Common myeloid progenitor, CD34-positive (primary cell): Measurements from ENCODE around the gene ZFPM1.

Experiments used
- CTCF ChIA-PET: fragments of 350-600 bp; sonication (Branson Sonifier 250); formaldehyde crosslinking; loops from one replicate; lab custom pipeline; 2021; ENCODE audit warnings: antibody characterized with exemption; lab: Charles Lee
- POLR2A ChIA-PET: fragments of 350-600 bp; sonication (Branson Sonifier 250); formaldehyde crosslinking; loops from one replicate; lab custom pipeline; 2021; ENCODE audit warnings: antibody characterized with exemption; lab: Charles Lee
- DNase-seq, 3 donors: peaks; one replicate each; pipeline versions ENCODE4 v3.0.0 to v3.0.0-alpha.2; 2013
- H3K27ac ChIP-seq, 2 experiments: 1 replicate in 1 of 2; 2 replicates in 1 of 2; pipeline ENCODE4 v1.7.0; 2013; ENCODE audit warnings: inconsistent platforms in 2 of 2, low read length in 2 of 2, mild to moderate bottlenecking in 2 of 2, low read depth in 1 of 2, moderate library complexity in 1 of 2; ENCODE audit not compliant: severe bottlenecking in 2 of 2, insufficient read depth in 1 of 2, poor library complexity in 1 of 2
- H3K27me3 ChIP-seq, 5 experiments: replicated peaks in 2 of 5; 1 replicate in 3 of 5; 2 replicates in 2 of 5; pipeline versions ENCODE4 v1.6.1 to v1.7.0; 2013; ENCODE audit warnings: low read length in 4 of 5, mild to moderate bottlenecking in 2 of 5, moderate library complexity in 2 of 5, inconsistent platforms in 1 of 5; ENCODE audit not compliant: insufficient read depth in 5 of 5, control insufficient read depth in 4 of 5
- H3K36me3 ChIP-seq, 4 experiments: 1 replicate in 2 of 4; 2 replicates in 2 of 4; pipeline versions ENCODE4 v1.6.1 to v1.7.0; 2013; ENCODE audit warnings: low read length in 3 of 4, control low read depth in 1 of 4, mild to moderate bottlenecking in 1 of 4; ENCODE audit not compliant: control insufficient read depth in 4 of 4, insufficient read depth in 4 of 4
- H3K4me1 ChIP-seq, 4 experiments: 1 replicate in 3 of 4; 2 replicates in 1 of 4; pipeline versions ENCODE4 v1.6.1 to v1.7.1; 2013; ENCODE audit warnings: low read length in 3 of 4, mild to moderate bottlenecking in 3 of 4, control low read depth in 1 of 4, inconsistent platforms in 1 of 4, moderate library complexity in 1 of 4; ENCODE audit not compliant: control insufficient read depth in 4 of 4, insufficient read depth in 4 of 4; ENCODE audit errors: control extremely low read depth in 1 of 4
- H3K4me3 ChIP-seq, 7 experiments: 1 replicate in 4 of 7; 2 replicates in 3 of 7; pipeline versions ENCODE4 v1.5.1 to v1.7.0; 2013; ENCODE audit warnings: mild to moderate bottlenecking in 7 of 7, low read length in 6 of 7, moderate library complexity in 6 of 7, inconsistent platforms in 2 of 7, low read depth in 2 of 7, control low read depth in 1 of 7; ENCODE audit not compliant: insufficient read depth in 4 of 7, control insufficient read depth in 1 of 7; ENCODE audit errors: extremely low read depth in 1 of 7
- H3K9me3 ChIP-seq, 5 experiments: 1 replicate in 4 of 5; 2 replicates in 1 of 5; pipeline versions ENCODE4 v1.6.1 to v1.7.1; 2013; ENCODE audit warnings: low read length in 4 of 5, mild to moderate bottlenecking in 2 of 5, inconsistent platforms in 1 of 5, low read depth in 1 of 5, moderate library complexity in 1 of 5; ENCODE audit not compliant: control insufficient read depth in 4 of 5, insufficient read depth in 2 of 5; ENCODE audit errors: control extremely low read depth in 1 of 5
- WGBS: methylation state at CpG from one replicate; pipeline ENCODE4 v1.1.5; 2013; ENCODE audit not compliant: insufficient coverage; 5-methylcytosine and 5-hydroxymethylcytosine counted together

Gene ZFPM1

DNA sequence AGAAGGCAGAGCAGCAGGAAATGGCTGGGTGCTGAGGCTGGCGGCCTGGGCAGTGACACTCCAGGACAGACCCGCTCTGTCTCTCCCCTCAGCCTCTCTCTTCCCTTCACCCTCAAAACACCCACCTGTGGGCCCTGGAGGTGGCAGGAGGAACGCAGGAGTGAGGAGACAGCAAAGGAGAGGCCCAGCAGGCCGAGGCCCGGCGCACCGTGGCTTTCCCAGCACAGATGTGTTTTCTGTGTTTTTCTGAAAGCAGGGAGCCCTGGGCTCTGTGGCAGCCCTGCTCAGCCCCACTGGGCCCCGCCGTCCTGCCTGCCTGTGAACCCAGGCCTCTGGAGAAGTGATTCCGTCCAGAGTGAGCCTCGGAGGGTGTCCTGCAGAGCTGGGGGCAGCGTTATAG lies 39.8 kb upstream of the ZFPM1 start:
- no peaks in the 10 kb centered on the region for H3K36me3 ChIP-seq
- CTCF ChIA-PET, result interaction anchor here (1.3 kb wide), 1 partner anchor 24 kb away, joined by 4 read pairs; no protein-coding TSS in a partner anchor
- POLR2A ChIA-PET, result no interaction called here
- peaks cover 0 to 11% (median 0%) of the 10 kb centered on the region in 4 experiments for H3K4me1 ChIP-seq
- H3K9me3 ChIP-seq, result no peaks in the 10 kb centered on the region
- DNase-seq, result no peak
- no peak overlapping the region for H3K4me3 ChIP-seq
- no peak overlapping the region for H3K27ac ChIP-seq
- no peaks in the 10 kb centered on the region for H3K27me3 ChIP-seq
- WGBS, result 93% methylated on average over 6 of the region's 12 CpGs

DNA sequence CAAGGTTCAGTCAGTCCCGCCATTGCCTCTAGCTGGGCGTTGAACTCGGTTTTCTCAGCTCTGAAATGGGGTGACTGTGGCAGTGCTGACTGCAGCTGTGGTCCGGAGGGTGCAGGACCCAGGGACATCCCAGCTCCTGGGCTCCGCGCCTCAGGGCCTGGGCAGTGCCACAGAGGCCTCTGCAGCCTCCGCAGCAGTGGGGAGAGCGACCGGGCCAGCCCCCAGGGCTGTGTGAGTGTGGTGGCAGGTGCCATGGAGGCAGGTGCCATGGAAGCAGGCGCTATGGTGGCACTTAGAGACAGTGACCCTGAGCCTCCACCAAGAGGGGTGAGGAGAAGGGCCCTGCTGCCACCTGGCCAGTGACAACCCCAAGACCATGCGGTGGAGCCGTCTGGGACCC lies 39.4 kb upstream of the ZFPM1 start:
- Histone ChIP-seq H3K4me1 (peaks cover 0 to 7% (median 0%) of the 10 kb centered on the region in 4 experiments), H3K27ac (no peak overlapping the region), H3K27me3 (no peaks in the 10 kb centered on the region), H3K36me3 (no peaks in the 10 kb centered on the region), H3K4me3 (no peak overlapping the region), H3K9me3 (no peaks in the 10 kb centered on the region)
- DNase-seq, result no peak
- ChIA-PET POLR2A (no interaction called here), CTCF (interaction anchor here (1.3 kb wide), 1 partner anchor 24 kb away, joined by 4 read pairs; no protein-coding TSS in a partner anchor)
- WGBS, result 100% methylated on average over 9 of the region's 12 CpGs

DNA sequence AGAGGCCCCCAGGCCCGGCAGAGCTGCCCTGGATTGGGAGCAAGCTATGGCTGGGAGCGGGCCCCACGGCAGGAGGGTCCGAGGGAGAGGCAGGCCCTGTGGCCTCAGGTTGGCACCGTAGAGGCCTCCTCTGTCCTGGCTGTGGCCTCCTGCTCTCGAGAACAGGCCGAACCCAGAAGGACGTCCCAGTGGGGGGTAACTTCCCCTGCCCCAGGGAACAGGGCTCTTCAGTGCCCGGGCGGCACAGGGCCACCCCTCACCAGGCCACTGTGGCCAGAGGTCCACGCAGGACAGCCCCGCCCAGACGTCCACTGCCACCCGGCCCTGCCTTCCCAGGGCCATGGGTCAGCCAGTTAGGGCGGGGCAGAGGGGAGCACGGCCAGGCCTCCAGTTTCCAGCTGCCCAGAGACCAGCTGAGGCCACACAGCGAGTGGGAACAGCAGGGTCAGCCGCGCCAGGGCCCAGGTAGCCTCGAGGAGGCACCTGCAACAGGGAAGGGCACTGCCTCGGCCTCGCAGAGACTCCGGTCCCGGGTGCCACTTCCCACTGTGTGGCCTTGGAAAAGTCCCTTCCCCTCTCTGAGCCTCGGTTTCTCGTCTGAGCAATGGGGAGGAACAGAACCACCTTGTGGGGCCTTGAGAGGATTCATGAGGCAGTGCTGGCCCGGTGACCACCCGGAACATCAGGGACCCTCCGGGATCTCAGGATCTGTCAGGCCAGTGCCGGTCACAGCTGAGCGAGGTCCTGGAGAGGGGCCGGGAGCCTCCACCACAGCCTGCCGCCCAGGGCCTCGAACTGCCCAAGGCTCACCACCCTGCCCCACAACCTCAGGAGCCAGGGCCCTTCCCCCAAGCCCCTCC lies 38.3 kb upstream of the ZFPM1 start:
- WGBS, result 95% methylated on average over 27 of the region's 34 CpGs
- no peaks in the 10 kb centered on the region for H3K4me1 ChIP-seq
- H3K36me3 ChIP-seq, result no peaks in the 10 kb centered on the region
- ChIA-PET POLR2A (no interaction called here), CTCF (interaction anchor here (1.8 kb wide), 1 partner anchor 23 kb away, joined by 4 read pairs; no protein-coding TSS in a partner anchor)
- no peak for DNase-seq
- no peaks in the 10 kb centered on the region for H3K27me3 ChIP-seq
- no peak overlapping the region for H3K27ac ChIP-seq
- no peak overlapping the region for H3K4me3 ChIP-seq
- H3K9me3 ChIP-seq, result no peaks in the 10 kb centered on the region

DNA sequence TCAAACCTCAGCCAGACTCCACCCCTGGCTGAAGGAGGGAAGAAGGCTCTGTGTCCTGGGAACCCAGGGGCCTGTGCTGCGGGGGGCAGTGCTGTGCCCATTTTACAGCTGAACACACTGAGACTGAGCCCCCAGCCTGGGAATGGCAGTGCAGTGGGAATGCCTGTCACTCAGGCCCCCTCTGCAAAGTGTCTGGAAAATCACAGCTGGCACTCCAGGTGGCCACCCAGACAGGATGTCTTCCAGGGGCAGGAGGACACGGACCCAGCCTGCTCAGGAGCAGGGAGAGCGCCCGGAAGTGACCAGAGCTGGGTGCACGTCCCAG lies 37.7 kb upstream of the ZFPM1 start:
- ChIA-PET CTCF (interaction anchor here (1.0 to 1.8 kb wide), 2 partner anchors 22 to 148 kb away, joined by 3 to 4 read pairs; no protein-coding TSS in a partner anchor), POLR2A (no interaction called here)
- WGBS, result 100% methylated on average over 5 of the region's 5 CpGs

DNA sequence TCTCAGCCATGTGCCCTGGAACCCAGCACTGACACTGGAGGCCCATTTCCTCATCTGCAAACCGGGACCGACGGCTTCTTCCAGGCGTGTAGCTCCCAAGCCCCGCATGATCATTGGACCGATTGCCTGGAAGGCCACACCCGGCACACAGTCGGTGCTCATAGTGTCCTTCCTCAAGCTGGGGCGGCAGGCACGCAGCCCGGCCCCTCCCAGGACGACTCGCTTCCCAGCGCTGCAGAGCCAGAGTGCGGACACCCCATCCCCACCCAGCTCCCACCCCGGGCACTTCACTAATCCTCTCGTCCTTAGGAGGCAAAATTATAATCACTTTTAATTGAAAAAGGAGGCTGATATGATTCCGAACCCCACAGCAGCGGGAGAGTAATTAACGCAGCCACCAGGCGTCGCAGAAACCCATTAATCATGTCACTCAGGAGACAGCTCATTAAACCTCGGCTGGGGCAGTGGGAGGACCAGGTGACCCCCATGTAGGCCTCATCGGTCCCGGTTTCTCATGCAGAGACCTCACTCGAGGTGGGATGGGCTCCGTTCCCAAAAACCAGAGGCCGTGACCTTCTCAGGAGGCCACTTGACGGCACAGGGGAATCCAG lies 37.3 kb upstream of the ZFPM1 start:
- Histone ChIP-seq H3K27me3 (peaks cover 0 to 2% (median 0%) of the 10 kb centered on the region in 5 experiments), H3K9me3 (no peaks in the 10 kb centered on the region), H3K4me3 (no peak overlapping the region), H3K4me1 (no peaks in the 10 kb centered on the region), H3K36me3 (no peaks in the 10 kb centered on the region), H3K27ac (no peak overlapping the region)
- ChIA-PET CTCF (interaction anchor here (1.0 to 1.8 kb wide), 2 partner anchors 22 to 147 kb away, joined by 3 to 4 read pairs; no protein-coding TSS in a partner anchor), POLR2A (no interaction called here)
- DNase-seq, result no peak
- WGBS, result 90% methylated on average over 22 of the region's 29 CpGs

More for the DNA sequence above, 37.7 kb upstream of the ZFPM1 start:
- no peak for DNase-seq
- Histone ChIP-seq H3K9me3 (no peaks in the 10 kb centered on the region), H3K27me3 (peaks cover 0 to under 1% (median 0%) of the 10 kb centered on the region in 5 experiments), H3K4me1 (no peaks in the 10 kb centered on the region), H3K4me3 (no peak overlapping the region), H3K27ac (no peak overlapping the region), H3K36me3 (no peaks in the 10 kb centered on the region)

DNA sequence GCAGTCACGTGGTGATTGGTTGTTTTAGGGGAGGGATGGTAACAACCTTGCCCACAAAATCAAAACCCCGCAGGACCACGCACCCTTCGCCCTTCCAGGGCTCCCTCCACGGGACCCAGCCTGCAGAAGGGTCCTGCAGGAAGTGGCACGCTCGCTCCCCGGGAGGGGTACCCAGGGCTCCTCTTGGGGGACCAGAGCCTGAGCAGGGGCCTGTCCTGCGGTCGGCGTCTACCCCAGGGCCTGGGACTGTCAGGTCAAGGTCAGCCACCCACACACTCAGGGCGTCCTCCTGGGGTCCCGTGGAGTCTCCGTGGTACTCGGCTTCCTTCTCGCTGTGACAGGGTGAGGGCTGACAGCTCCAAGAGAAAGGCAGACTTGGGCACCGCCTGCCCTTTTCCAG lies 36.4 kb upstream of the ZFPM1 start:
- 88% methylated on average over 13 of the region's 17 CpGs for WGBS

More for the DNA sequence above, 36.4 kb upstream of the ZFPM1 start:
- CTCF ChIA-PET, result no interaction called here
- no peaks in the 10 kb centered on the region for H3K9me3 ChIP-seq
- H3K36me3 ChIP-seq, result no peaks in the 10 kb centered on the region
- POLR2A ChIA-PET, result no interaction called here
- H3K27ac ChIP-seq, result no peak overlapping the region
- peaks cover 0 to 2% (median 0%) of the 10 kb centered on the region in 5 experiments for H3K27me3 ChIP-seq
- H3K4me3 ChIP-seq, result no peak overlapping the region
- DNase-seq, result no peak
- H3K4me1 ChIP-seq, result no peaks in the 10 kb centered on the region
